Suppressor macrophage (primary cell): ENCODE measurements around the gene LGALSL.

ENCODE experiments used
- DNase-seq, 4 experiments: peaks; one replicate each; pipeline ENCODE4 v3.0.0-alpha.2; 2020 to 2022

LGALSL gene

GRCh38 chr2:64500549-64500948 lies 46.6 kb downstream of the LGALSL start:
- DNase-seq, result no peak

GRCh38 chr2:64501946-64502345 lies 48.0 kb downstream of the LGALSL start:
- peak; percentile 42 to 77 (median 72) for DNase-seq

GRCh38 chr2:64502860-64503259 lies 48.9 kb downstream of the LGALSL start:
- DNase-seq, result no peak

- peak; percentile 75 to 88 (median 84) for DNase-seq
These were observed 51.1 kb downstream of the LGALSL start for GRCh38 chr2:64504774-64505720.

- DNase-seq, result no peak
These were observed 52.7 kb downstream of the LGALSL start for GRCh38 chr2:64506686-64507085.
